NT2/D1 (cell line): ENCODE data around the gene BABAM1.

Experiments used
- DNase-seq: peaks from one replicate; pipeline ENCODE4 v3.0.0-alpha.2; 2011; ENCODE audit warnings: low read depth, low spot score
- H3K27me3 ChIP-seq: 2 replicates; pipeline ENCODE4 v1.6.0; 2011; ENCODE audit warnings: mild to moderate bottlenecking; ENCODE audit not compliant: insufficient read length, insufficient read depth
- H3K36me3 ChIP-seq: 2 replicates; pipeline ENCODE4 v1.6.1; 2011; ENCODE audit warnings: mild to moderate bottlenecking, low read length, mixed read lengths; ENCODE audit not compliant: insufficient read depth, insufficient read length
- H3K4me1 ChIP-seq: 2 replicates; pipeline ENCODE4 v1.5.1; 2011; ENCODE audit not compliant: insufficient read depth, insufficient read length
- H3K4me3 ChIP-seq: 2 replicates; pipeline ENCODE4 v1.5.1; 2011; ENCODE audit warnings: low read depth; ENCODE audit not compliant: insufficient read length
- H3K9ac ChIP-seq: 2 replicates; pipeline ENCODE4 v1.6.0; 2011; ENCODE audit warnings: low read depth; ENCODE audit not compliant: insufficient read length
- H3K9me3 ChIP-seq: 2 replicates; pipeline ENCODE4 v1.5.1; 2011; ENCODE audit warnings: mild to moderate bottlenecking, low read length; ENCODE audit not compliant: insufficient read depth
- SUZ12 ChIP-seq: IDR thresholded peaks from 2 replicates; pipeline ENCODE4 v1.6.1; 2011; ENCODE audit not compliant: insufficient read length, insufficient read depth; ENCODE audit errors: extremely low read depth
- YY1 ChIP-seq: IDR thresholded peaks from 2 replicates; pipeline ENCODE4 v1.6.1; 2011; ENCODE audit not compliant: insufficient read length, insufficient read depth
- ZNF274 ChIP-seq: IDR thresholded peaks from 2 replicates; pipeline ENCODE4 v1.6.1; 2011; ENCODE audit warnings: mild to moderate bottlenecking, low read depth, low read length

BABAM1 gene

DNA sequence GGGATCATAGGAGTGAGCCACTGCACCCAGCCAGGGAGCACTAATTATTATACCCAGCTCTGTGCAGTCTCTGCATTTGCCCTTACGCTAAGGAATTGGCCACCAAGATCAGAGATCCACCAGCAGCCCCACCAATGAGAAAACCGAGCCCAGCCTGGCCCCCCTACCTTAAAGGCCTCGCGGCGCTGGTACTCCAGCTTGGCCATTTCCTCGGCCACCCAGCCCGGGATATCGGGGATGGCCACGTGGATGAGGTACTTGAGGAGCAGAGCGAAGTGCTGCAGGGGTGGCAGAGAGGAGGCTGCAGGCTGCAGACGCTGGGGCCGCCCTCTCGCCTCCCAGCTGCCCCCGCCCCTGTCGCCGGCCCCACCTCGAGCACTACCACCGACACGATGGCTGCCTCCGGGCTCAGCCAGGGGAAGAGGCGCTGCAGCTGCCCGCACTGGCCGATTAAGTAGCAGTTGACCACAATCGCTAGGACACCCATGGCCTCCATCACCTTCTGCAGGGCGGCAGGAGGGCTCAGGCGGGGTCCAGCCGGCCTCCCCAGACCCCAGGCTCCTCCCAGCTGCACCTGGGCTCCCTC, 59.9 kb downstream of the BABAM1 start:
- no peak for DNase-seq
- peak overlapping the region; percentile 55 for H3K4me3 ChIP-seq
- peak overlapping the region; percentile 73 for H3K9ac ChIP-seq
- H3K9me3 ChIP-seq = no peaks in the 10 kb centered on the region
- no peaks in the 10 kb centered on the region for H3K27me3 ChIP-seq
- peaks cover 27% of the 10 kb centered on the region for H3K4me1 ChIP-seq
- TF ChIP-seq ZNF274 (no peak), YY1 (no peak), SUZ12 (no peak)
- H3K36me3 ChIP-seq = peaks cover 47% of the 10 kb centered on the region

DNA sequence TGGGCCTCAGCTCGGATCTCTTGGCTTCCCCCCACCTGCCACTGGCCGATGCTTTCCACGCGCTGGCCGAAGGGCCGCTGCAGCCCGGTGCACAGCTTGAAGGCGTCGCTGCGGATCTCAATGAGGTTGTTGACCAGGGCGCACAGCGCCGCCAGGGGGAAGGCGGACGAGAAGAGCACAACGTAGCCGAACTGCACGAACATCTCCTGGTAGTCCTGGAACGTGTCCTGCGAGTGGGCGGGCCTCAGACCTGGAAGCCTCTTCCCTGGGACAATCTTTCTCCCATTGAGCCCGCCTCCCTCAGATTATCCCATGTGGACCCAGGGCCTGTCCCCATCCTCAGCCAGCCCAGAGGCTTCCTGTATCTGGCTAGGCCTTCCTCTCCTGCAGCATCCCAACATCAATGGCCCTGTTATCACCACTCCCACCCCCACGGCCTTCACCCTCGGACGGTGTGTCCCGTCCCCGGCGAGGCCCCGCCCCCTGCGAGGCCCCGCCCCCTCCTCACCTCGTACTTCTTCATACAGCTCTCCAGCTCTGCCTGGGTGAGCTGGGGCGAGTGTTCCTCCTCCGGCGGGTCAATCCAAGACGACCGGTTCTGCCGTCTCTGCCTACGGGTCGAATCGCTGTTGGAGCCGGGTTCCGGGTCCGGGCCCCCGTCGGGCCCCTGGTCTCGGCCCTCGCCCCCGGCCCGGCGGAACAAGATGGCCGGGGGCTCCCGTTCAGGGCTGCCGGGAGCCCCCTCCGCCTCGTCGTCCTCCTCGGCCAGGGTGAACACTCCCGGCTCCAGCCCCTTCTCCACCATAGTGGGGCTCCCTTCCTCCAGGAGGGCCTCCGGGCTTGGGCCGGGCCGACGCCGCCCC, 60.6 kb downstream of the BABAM1 start:
- TF ChIP-seq YY1 (no peak), SUZ12 (no peak), ZNF274 (no peak)
- Histone ChIP-seq H3K9me3 (peaks cover 4% of the 10 kb centered on the region; the same call in 1 of the 2 replicates), H3K27me3 (no peaks in the 10 kb centered on the region), H3K36me3 (peaks cover 47% of the 10 kb centered on the region), H3K4me3 (peak overlapping the region; percentile 55), H3K4me1 (peaks cover 22% of the 10 kb centered on the region), H3K9ac (peak overlapping the region; percentile 77)
- DNase-seq = no peak
